WERI-Rb-1 (cell line): ENCODE results near the gene SLC46A1.

Source experiments
- DNase-seq: peaks from one replicate; pipeline ENCODE4 v3.0.0-alpha.2; 2020
- H3K27ac ChIP-seq: fragments of 250-450 bp; sonication (Bioruptor Pico); 2 replicates; pipeline ENCODE4 v1.5.1; 2020; ENCODE audit warnings: mild to moderate bottlenecking, moderate library complexity
- H3K27me3 ChIP-seq: fragments of 250-450 bp; sonication (Bioruptor Pico); 2 replicates; pipeline ENCODE4 v1.5.1; 2021; ENCODE audit warnings: mild to moderate bottlenecking, low read depth, moderate library complexity; ENCODE audit not compliant: insufficient read depth, severe bottlenecking
- H3K36me3 ChIP-seq: fragments of 250-450 bp; sonication (Bioruptor Pico); 2 replicates; pipeline ENCODE4 v1.5.1; 2020; ENCODE audit warnings: mild to moderate bottlenecking, moderate library complexity
- H3K4me3 ChIP-seq: 2 replicates; pipeline ENCODE4 v1.5.1; 2011; ENCODE audit warnings: low read depth, mild to moderate bottlenecking, control low read depth, low read length
- H3K9me3 ChIP-seq: fragments of 250-450 bp; sonication (Bioruptor Pico); 2 replicates; pipeline ENCODE4 v1.5.1; 2021; ENCODE audit warnings: mild to moderate bottlenecking, moderate library complexity; ENCODE audit not compliant: severe bottlenecking
- CTCF ChIP-seq: IDR thresholded peaks from 2 replicates; pipeline ENCODE4 v1.5.1; 2011; ENCODE audit warnings: low read depth, mild to moderate bottlenecking, control low read depth, inconsistent platforms, low read length

SLC46A1 gene

GRCh38 chr17:28357061-28357900 is 48.7 kb downstream of the SLC46A1 start, which contains the start of gene POLDIP2:
TSS of gene POLDIP2 (minus strand) at chr17:28357527. CDS start at chr17:28357448, 79 bp downstream.
- peak; percentile 95 for DNase-seq
- no peak for TF ChIP-seq CTCF
- Histone ChIP-seq H3K27ac (peak within 1 kb of the TSS; percentile 92), H3K27me3 (no peaks in the 10 kb centered on the region), H3K4me3 (peak within 1 kb of the TSS; percentile 80), H3K9me3 (no peaks in the 10 kb centered on the region), H3K36me3 (peaks cover 62% of the 10 kb centered on the region)

GRCh38 chr17:28350271-28350670 is 55.7 kb downstream of the SLC46A1 start:
- Histone ChIP-seq H3K27me3 (no peaks in the 10 kb centered on the region), H3K4me3 (no peak overlapping the region), H3K36me3 (peaks cover 90% of the 10 kb centered on the region)

GRCh38 chr17:28348979-28349378 is 57.0 kb downstream of the SLC46A1 start:
- Histone ChIP-seq H3K27me3 (no peaks in the 10 kb centered on the region), H3K9me3 (no peaks in the 10 kb centered on the region), H3K36me3 (peaks cover 88% of the 10 kb centered on the region), H3K4me3 (no peak overlapping the region), H3K27ac (no peak overlapping the region)
- TF ChIP-seq CTCF: no peak
- DNase-seq: no peak

More at GRCh38 chr17:28350271-28350670, 55.7 kb downstream of the SLC46A1 start:
- DNase-seq: no peak
- no peak for TF ChIP-seq CTCF
- Histone ChIP-seq H3K27ac (no peak overlapping the region), H3K9me3 (no peaks in the 10 kb centered on the region)

DNA sequence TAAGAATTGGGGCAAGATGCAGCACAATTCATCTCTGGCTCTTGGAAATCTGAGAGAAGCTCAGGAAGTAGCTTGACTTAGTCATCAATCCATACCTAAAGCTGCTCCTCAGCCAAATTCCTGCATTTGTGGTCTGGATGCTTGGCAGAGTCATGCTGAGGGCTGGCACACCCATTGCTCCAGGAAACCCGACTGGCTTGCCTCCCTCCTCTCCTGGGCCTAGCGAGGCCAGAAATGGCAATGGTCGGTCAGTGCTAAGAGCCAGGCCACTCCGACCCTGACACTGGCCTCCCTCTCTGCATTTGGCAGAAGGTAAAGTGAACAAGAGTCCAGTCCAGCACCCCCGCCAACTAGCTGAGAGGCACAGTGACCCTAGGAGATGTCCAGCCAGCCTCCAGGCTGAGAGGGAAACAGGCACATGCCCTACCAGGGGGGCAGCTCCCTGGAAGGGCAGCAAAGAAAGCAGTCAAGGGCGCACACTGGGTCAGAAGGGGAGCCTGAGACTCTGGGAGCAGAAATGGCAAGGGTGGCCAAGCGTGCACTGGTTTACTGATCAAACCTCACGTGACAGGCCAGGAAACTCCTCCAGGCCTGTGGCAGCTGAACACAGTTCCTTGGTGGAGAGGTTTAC is 58.6 kb downstream of the SLC46A1 start:
- no peak for TF ChIP-seq CTCF
- DNase-seq: no peak
- H3K36me3 ChIP-seq: peaks cover 84% of the 10 kb centered on the region
- H3K27me3 ChIP-seq: no peaks in the 10 kb centered on the region
- H3K4me3 ChIP-seq: no peak overlapping the region
- no peaks in the 10 kb centered on the region for H3K9me3 ChIP-seq
- H3K27ac ChIP-seq: no peak overlapping the region

GRCh38 chr17:28346746-28347246 is 59.2 kb downstream of the SLC46A1 start:
- Histone ChIP-seq H3K27me3 (no peaks in the 10 kb centered on the region), H3K9me3 (no peaks in the 10 kb centered on the region), H3K4me3 (no peak overlapping the region), H3K27ac (no peak overlapping the region), H3K36me3 (peaks cover 85% of the 10 kb centered on the region)
- TF ChIP-seq CTCF: peak; percentile 29; the same call in 1 of the 2 replicates
- DNase-seq: peak; percentile 37
